ENCODE measurements around the gene DPH6.

DNA sequence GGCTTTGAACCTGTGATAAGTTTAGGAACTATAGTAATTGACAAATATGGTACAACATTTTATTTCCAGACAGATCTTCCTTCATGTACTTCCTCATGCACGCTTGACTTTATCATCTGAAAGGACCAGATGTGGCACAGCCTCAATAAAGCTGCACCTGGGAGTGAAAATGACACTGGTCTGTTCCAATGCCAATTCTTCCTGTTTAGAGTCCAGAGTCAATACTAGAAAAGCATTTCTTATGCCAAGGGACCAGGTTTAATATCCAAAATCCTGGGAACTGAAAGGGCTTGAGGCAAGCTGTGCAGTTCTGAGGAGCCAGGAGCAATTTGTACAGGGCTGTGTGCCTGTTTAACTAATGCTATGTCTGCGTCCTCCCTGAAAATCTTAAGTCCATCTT, 15.3 kb downstream of the DPH6 start:
- TF ChIP-seq, protein P1, sequence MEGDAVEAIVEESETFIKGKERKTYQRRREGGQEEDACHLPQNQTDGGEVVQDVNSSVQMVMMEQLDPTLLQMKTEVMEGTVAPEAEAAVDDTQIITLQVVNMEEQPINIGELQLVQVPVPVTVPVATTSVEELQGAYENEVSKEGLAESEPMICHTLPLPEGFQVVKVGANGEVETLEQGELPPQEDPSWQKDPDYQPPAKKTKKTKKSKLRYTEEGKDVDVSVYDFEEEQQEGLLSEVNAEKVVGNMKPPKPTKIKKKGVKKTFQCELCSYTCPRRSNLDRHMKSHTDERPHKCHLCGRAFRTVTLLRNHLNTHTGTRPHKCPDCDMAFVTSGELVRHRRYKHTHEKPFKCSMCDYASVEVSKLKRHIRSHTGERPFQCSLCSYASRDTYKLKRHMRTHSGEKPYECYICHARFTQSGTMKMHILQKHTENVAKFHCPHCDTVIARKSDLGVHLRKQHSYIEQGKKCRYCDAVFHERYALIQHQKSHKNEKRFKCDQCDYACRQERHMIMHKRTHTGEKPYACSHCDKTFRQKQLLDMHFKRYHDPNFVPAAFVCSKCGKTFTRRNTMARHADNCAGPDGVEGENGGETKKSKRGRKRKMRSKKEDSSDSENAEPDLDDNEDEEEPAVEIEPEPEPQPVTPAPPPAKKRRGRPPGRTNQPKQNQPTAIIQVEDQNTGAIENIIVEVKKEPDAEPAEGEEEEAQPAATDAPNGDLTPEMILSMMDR (IDR thresholded peaks at IDR 0.05), result no peak
- no peak for TF ChIP-seq POLR2A (IDR thresholded peaks at IDR 0.05)
